Hepatocyte (in vitro differentiated cells): ENCODE data around the gene PLSCR1.
"Not testable (repeated sequence)": the region's sequence is repeated elsewhere in the genome, so short reads cannot be mapped to it uniquely, and the experiment has no call there.

Experiments
- EZH2 ChIP-seq: fragments of 200-600 bp; sonication (generic); IDR thresholded peaks from 2 replicates; pipeline ENCODE4 v1.6.1; 2016; ENCODE audit warnings: antibody characterized with exemption, mild to moderate bottlenecking, borderline replicate concordance
- TF ChIP-seq, protein P1 (sequence below): fragments of 200-600 bp; sonication (generic); IDR thresholded peaks from 2 replicates; pipeline ENCODE4 v1.5.1; 2016; ENCODE audit warnings: antibody characterized with exemption, mild to moderate bottlenecking; ENCODE audit not compliant: poor library complexity

DNA sequence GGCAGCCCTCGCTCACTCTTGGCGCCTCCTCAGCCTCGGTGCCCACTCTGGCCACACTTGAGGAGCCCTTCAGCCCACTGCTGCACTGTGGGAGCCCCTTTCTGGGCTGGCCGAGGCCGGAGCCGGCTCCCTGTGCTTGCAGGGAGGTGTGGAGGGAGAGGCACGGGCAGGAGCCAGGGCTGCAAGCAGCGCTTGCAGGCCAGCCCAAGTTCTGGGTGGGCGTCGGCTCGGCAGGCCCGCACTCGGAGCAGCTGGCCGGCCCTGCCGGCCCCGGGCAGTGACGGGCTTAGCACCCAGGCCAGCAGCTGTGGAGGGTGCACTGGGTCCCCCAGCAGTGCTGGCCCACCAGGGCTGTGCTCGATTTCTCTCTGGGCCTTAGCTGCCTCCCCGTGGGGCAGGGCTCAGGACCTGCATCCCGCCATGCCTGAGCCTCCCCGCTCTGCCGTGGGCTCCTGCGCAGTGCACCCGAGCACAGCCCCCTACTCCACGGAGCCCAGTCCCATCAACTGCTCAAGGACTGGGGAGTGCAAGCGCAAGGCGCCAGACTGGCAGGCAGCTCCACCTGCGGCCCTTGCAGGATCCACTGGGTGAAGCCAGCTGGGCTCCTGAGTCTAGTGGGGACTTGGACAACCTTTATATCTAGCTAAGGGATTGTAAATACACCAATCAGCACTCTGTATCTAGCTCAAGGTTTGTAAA lies 47.1 kb downstream of the PLSCR1 start:
- TF ChIP-seq, protein P1, sequence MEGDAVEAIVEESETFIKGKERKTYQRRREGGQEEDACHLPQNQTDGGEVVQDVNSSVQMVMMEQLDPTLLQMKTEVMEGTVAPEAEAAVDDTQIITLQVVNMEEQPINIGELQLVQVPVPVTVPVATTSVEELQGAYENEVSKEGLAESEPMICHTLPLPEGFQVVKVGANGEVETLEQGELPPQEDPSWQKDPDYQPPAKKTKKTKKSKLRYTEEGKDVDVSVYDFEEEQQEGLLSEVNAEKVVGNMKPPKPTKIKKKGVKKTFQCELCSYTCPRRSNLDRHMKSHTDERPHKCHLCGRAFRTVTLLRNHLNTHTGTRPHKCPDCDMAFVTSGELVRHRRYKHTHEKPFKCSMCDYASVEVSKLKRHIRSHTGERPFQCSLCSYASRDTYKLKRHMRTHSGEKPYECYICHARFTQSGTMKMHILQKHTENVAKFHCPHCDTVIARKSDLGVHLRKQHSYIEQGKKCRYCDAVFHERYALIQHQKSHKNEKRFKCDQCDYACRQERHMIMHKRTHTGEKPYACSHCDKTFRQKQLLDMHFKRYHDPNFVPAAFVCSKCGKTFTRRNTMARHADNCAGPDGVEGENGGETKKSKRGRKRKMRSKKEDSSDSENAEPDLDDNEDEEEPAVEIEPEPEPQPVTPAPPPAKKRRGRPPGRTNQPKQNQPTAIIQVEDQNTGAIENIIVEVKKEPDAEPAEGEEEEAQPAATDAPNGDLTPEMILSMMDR, result not testable (repeated sequence)
- not testable (repeated sequence) for TF ChIP-seq EZH2
